ENCODE measurements around the gene PKDREJ.

DNA sequence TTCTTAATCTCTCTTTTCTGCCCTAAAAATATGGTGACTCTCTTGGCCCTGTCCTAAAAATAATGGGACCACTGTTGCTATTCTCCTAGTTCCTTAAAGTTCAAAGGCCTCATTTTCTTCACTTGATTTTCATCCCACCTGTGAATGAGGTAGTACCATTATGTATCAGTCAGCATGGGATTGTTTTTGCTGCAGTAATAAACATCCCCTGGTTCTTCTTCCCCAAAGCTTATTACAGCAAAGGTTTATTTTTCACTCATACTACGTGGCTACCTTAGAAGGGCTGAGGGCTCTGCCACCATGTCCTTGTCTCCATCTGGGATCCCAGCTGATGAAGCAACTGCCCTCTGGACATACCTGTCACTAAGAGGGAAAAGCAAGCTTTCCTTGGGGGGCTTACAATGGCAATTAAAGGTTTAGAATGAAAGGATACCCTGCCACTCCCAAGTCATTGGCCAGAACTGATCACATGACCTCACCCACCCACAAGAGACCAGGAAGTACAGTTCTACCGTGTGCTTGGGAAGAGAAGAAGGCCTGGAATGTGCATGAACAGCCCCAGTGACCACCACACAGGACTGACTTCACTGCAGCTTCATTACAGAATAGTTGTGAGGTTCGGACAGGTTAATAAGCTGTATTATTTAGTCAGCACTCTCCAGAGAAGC, 12.4 kb upstream of the PKDREJ start:
- TF ChIP-seq YY1 (IDR thresholded peaks at IDR 0.05; ENCODE audit: insufficient read depth, insufficient read length) (no peak), ZNF274 (IDR thresholded peaks at IDR 0.05; ENCODE audit: low read depth, low read length) (no peak)
